CD4-positive, alpha-beta T cell treated with Interleukin-2 at 100 ng/mL for 4 hours (primary cell): Measurements from ENCODE around the gene CPNE7.
"Not testable (repeated sequence)": the region's sequence is repeated elsewhere in the genome, so short reads cannot be mapped to it uniquely, and the experiment has no call there.

Experiments used
- DNase-seq: peaks from one replicate; pipeline ENCODE4 v3.0.0-alpha.2; 2020; ENCODE audit warnings: low spot score

Gene CPNE7

GRCh38 chr16:89623511-89624261 lies 48.1 kb downstream of the CPNE7 start:
- no peak for DNase-seq

GRCh38 chr16:89624777-89625761 lies 49.5 kb downstream of the CPNE7 start:
- no peak for DNase-seq

DNA sequence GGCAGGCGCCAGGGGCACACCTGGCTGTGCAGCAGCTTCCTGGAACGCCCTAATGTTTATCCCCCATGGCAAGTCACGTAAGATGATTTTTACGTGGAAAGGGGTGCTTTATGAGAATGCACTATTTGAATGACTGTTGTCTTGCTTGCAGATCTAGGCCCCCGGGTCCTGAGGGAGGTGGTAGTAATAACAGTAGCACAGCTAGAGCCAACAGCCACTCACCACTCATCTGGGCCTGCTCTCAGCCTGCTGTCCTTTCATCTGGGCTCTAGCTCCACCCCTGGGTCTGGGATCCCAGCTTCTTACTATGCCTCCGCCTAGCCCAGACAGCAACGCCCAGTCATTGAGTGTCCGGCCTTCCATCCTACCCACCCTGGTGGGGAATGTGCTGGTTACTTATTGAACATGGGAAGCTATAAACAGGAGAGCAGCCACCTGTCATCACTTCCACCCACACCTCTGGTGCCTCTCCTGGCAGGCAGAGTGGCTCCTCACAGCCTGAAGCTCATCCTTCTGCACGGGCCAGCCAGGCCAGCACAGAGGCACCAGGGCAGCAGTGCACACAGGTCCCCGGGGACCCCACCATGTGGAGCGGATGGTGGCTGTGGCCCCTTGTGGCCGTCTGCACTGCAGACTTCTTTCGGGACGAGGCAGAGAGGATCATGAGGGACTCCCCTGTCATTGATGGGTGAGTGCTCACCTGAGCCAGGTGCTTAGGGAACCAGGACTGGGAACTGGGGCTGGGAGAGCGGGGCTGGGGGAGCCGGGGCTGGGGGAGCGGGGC lies 54.5 kb downstream of the CPNE7 start:
- no peak for DNase-seq

DNA sequence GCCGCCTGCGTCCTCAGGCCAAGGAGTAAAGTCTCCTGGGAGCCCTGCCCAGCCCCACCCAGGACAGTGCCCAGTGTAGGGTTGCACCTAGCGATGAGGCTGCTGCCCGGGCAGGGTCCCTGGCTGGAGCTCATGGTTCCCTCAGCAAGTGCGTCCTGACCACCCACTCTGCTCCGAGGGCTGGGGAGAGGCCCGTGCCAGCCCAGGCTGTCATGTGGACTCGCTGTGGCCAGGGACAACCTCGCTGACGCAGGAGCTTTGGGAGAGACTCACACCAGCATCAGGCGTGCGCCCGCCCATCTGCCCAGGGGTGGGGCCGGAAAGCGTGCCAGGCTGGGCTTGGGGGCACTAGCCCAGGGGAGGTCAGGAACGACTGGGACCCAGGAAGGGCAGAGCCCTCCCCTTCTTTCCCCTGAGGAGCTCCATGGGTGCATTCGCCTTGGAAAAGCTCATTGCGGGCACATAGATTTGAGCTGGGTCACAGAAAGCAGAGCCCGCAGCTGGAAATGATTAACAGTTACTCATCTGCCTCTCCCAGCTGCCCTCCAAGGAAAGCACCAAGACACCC lies 57.6 kb downstream of the CPNE7 start:
- DNase-seq = no peak

- DNase-seq = not testable (repeated sequence)
Measured at GRCh38 chr16:89634463-89635385, 59.2 kb downstream of the CPNE7 start.

- no peak for DNase-seq
Measured at GRCh38 chr16:89636663-89637062, 61.1 kb downstream of the CPNE7 start.

- no peak for DNase-seq
Measured at GRCh38 chr16:89637379-89637778, 61.8 kb downstream of the CPNE7 start.

DNA sequence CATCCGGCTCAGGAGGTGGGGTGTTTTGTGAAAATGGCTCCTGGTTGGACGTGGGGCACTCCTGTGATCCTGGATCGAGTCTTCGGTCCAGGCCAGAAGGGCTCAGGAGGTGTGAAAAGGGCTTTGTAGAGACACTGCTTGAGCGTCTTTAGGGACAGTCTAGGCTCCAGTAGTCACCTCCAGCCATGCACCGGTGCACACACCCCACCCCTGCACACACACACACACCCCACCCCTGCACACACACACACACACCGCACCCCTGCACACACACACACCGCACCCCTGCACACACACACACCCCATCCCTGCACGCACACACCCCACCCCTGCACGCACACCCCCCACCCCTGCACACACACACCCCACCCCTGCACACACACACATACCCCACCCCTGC lies 62.9 kb downstream of the CPNE7 start:
- DNase-seq = no peak

GRCh38 chr16:89639385-89639784 lies 63.8 kb downstream of the CPNE7 start:
- DNase-seq = no peak

GRCh38 chr16:89641458-89642119 lies 66.0 kb downstream of the CPNE7 start:
- no peak for DNase-seq

- DNase-seq = no peak
Measured at GRCh38 chr16:89642574-89642973, 67.0 kb downstream of the CPNE7 start.

DNA sequence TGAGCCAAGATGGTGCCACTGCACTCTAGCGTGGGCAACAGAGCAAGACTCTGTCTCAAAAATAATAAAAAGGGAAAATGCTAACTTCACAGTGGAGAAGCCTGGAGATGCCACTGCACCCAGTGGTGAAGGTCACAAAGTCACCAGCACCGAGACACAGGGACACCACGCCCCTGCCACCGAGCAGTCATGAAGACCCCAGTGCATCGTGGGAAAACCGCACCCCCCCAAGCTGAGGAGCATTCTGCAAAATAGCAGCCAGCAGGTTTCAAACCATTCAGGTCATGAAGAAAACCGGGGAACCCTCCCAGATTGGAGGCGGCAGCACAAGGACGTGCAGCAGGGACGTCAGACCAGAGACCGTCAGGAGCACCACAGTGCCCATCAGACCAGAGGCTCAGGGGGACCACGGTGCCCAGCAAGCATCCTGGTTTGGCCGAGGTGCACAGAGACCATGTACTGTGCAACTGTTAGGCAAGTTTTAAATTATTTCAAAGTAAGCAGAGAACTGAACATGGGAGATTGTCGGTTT lies 68.3 kb downstream of the CPNE7 start:
- no peak for DNase-seq

DNA sequence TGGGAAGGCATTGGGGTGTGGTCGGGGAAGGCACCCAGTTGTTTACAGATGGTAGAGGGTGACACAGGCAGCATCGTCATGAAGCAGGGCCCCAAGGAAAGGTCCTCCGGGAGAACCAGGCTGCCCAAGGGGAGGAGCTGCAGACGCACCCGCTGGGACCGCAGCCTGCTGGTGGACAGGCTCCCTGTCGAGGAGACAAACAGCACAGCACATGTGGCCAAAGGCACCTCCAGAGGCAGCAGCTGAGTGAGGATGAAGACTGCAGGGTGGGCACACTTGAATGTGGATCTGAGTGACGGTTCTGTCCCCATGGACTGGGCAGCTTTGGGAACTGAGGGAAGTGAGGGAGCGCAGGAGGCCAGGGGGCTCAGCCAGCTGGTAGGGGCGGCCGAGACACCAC lies 69.6 kb downstream of the CPNE7 start:
- DNase-seq = no peak

DNA sequence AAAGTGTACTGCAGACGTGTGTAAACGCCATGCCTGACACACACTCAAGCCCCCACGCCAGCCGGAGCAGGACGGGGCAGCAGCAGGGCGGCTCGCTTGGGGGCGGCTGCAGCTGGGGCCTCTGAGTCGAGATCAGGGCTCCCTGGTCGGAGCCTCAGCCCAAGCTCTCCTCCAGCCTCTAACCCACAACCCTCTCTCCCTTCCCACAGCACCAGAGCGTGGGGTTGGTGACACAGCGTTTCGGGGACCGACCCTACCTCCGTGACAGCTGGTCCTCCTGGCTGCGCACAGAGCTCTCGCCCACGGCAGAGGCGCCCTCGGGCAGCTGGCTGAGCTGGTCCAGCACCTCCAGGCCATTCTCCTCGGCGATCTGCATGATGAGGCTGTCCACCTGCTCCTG lies 70.7 kb downstream of the CPNE7 start:
- no peak for DNase-seq
